Spleen (tissue), 7 donors: Measurements from ENCODE around the gene SEPTIN2.

ENCODE experiments used
- POLR2AphosphoS5 ChIP-seq, 3 donors: sonication (generic); formaldehyde crosslinking; IDR thresholded peaks; one replicate each; pipeline ENCODE4 v1.5.1; 2017; ENCODE audit warnings: antibody characterized with exemption in 3 of 3
- TF ChIP-seq, protein P1 (sequence below), 11 experiments: fragments of 200-600 bp in 7 of 11; fragments of 450-650 bp in 4 of 11; sonication (generic) in 4 of 11; IDR thresholded peaks in 8 of 11; conservative IDR thresholded peaks in 3 of 11; 1 replicate in 7 of 11; 2 replicates in 4 of 11; pipeline versions ENCODE4 v1.4.0 to v1.8.0; 2016 to 2021; ENCODE audit warnings: antibody characterized with exemption in 11 of 11, inconsistent platforms in 4 of 11, mild to moderate bottlenecking in 1 of 11
- donor health status: DM: no; HTN: no; CAD: no; lungs with moderate emphysema.
- donor health status: DM: no; HTN: no; CAD: no.
- donor health status: DM: no; HTN: no; CAD: no.

DNA sequence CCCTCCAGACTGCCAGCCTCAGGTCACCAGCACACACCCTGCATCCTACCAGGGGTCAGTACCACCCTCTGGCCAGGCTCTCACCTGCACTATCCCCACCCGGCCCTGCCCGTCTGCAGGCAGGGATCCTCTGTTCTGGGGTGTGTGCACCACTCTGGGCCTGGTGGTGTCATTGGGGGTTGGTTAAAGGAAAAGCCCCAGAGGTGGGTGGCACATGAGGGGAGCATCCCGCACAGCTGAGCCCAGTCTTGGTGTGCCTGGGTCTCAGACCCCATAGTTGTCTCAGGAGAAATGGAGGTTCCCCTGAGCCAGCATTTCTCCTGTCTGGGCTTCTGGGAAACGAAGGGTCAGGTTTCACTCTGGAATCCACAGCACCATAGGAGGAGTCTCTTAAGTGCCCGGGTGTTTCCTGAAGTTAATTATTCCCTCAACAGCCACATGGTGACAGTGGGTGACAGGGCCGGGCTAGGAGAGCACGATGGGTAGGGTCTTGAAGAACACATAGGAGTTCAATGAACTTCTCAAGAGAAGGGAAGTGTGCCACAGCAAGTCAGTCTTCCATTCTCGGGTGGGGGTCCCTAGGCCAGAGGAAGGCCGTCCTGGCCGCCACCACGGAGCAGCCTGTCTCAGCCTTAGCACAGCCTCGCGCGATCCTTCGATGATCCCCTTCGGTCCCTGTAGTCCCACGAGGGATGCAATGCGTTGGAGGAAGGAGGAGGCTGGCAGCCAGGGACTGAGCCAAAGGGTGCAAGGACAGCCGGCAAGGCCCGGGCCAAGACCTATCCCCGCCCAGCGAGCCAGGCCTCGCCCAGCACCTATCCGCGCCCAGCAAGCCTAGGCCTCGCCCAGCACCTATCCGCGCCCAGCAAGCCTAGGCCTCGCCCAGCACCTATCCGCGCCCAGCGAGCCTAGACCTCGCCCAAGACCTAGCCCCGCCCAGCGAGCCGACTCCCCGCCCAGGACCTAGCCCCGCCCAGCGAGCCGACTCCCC, 39.2 kb downstream of the SEPTIN2 start:
- TF ChIP-seq, protein P1, sequence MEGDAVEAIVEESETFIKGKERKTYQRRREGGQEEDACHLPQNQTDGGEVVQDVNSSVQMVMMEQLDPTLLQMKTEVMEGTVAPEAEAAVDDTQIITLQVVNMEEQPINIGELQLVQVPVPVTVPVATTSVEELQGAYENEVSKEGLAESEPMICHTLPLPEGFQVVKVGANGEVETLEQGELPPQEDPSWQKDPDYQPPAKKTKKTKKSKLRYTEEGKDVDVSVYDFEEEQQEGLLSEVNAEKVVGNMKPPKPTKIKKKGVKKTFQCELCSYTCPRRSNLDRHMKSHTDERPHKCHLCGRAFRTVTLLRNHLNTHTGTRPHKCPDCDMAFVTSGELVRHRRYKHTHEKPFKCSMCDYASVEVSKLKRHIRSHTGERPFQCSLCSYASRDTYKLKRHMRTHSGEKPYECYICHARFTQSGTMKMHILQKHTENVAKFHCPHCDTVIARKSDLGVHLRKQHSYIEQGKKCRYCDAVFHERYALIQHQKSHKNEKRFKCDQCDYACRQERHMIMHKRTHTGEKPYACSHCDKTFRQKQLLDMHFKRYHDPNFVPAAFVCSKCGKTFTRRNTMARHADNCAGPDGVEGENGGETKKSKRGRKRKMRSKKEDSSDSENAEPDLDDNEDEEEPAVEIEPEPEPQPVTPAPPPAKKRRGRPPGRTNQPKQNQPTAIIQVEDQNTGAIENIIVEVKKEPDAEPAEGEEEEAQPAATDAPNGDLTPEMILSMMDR (IDR thresholded peaks at IDR 0.05 in 8 of 11, conservative IDR thresholded peaks at IDR 0.05 in 3 of 11), result no peak
- TF ChIP-seq POLR2AphosphoS5 (IDR thresholded peaks at IDR 0.05), result peak; percentile 62 to 80 (median 71)
